Left cardiac atrium (tissue), 4 donors: ENCODE data around the gene LRRC8B. TPM values are rescaled to one million over a fixed set of nuclear protein-coding genes. Genes with fewer than 3 reads are reported as not detected.
"Not testable (repeated sequence)": the region's sequence is repeated elsewhere in the genome, so short reads cannot be mapped to it uniquely, and the experiment has no call there.

Experiments
- ATAC-seq, 2 donors: fragments of 200-7000 bp; cut with Tn5 transposase; one replicate each; pipeline ENCODE4 v1.9.1; 2020; ENCODE audit warnings: mild to moderate bottlenecking in 2 of 2, moderate library complexity in 2 of 2
- DNase-seq: peaks from one replicate; pipeline ENCODE4 v3.0.0-alpha.2; 2020
- intact Hi-C, 2 donors: fragments of 100-400 bp; cut with DNase I; formaldehyde crosslinking; loops; one replicate each; pipeline versions ENCODE4 v1.14.1 to v1.15.1; 2022 to 2023
- total RNA-seq, 2 donors: library from RNA; stranded (reverse); fragmentation: NEBNext Ultra II Directional; extraction: Animal tissue kit (Norgen Biotek cat#: 25700); gene quantifications; one replicate each; pipeline ENCODE4 v1.2.1, GENCODE V29; 2021
- donor health status: DM: no; HTN: yes; CAD: no.
- donor health status: DM: no; HTN: yes; CAD: no; lungs with severe emphysema.
- donor health status: DM: yes; HTN: yes; CAD: no.
- donor health status: Dilated cardiomyopathy.

The LRRC8B gene
- total RNA-seq, 2 donors from 2014 or later = 4.9 to 6.9 TPM

DNA sequence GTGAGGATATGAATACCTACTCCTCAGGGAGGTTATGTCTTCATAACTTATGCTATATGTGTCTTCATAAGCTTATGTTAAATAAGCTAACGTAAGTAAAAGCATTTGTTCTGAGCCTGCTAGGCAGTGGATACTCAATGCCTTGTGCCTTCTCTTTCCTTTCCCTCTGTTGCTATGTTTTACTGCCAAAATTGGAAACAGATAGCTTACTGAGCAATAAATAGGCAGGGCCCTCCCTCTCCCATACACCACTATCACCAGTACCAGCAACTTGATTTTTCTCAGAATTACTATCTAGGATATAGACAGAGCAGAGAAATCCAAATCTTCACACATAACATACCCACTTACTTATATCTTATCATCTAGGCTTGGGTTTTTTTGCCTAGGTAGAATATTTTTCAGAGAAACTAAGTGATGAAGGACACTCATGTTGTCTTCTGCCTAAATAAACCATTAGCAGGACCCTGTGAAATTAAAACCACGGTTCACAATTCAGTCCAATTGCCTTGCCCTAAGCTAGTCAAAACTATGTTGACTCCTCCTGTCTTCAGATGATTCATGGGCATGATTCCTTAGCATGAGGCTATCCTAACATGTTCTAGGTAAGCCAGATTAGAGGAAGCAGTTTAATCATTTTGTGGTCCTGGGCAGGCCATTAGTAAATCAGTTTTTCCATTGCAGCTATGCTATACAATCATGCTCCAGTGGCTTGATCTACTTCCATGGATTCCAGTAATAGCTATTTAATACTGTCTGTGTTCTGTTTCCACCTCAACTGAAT is 92.4 kb downstream of the LRRC8B start:
- intact Hi-C loops = no loop called here
- DNase-seq (no peak), ATAC-seq (peak; percentile 26 to 45)

DNA sequence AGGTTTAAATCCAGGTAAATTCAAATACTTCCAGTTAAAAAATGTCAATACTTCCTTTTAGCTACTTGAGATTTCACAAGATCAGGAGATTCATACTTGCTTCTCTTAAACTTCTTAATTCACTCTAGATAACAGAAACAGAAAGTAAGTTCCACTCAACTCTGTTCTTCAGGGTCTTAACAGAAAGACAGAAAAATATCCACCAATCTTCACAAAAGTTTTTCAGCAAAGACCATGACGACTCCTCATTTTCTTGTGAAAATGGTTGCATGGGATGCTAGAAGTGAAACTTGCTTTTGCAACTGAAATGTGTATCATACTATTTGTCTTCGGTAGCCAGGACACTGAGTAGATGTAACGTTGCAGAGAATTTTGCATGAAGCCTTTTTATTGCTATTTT is 96.0 kb downstream of the LRRC8B start:
- DNase-seq (no peak), ATAC-seq (no peak)
- intact Hi-C loops = no loop called here

DNA sequence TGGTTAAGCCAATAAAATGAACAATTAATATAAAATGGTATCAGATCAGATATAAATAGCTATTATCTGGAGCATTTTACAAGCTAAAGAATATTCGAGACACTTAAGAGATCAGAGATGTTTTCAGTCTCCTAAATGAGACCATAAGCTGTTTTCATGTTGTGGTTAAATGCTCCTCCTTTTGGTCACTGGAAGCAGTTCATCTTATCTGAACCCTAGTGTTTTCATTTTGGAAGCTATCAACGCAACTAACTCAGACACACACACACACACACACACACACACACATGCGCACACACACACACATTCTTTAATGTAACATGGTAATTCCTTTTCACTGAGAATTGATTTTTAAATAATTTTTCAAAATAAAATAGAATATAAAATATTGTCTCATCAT is 98.3 kb downstream of the LRRC8B start:
- intact Hi-C loops = no loop called here
- DNase-seq (no peak), ATAC-seq (no peak)

DNA sequence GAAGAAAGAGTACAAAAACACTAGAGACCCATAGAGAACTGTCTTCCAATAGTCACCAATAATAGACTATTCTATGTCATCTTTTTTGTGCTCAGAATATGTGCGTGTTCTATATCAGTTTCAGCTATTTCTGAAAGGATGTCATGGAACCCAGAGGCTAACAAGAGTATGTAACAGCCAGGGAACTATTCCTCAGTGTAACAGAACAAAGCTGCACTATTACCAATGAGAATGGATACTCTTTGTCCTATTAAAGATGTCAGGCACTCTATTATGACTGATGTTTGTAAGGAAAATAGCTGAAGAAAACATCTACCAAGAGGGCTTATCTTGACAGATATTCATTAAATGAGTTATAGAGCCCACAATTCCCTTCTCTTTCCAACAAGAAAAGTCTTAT is 99.7 kb downstream of the LRRC8B start:
- ATAC-seq = no peak
- intact Hi-C loops = no loop called here
- DNase-seq = no peak

DNA sequence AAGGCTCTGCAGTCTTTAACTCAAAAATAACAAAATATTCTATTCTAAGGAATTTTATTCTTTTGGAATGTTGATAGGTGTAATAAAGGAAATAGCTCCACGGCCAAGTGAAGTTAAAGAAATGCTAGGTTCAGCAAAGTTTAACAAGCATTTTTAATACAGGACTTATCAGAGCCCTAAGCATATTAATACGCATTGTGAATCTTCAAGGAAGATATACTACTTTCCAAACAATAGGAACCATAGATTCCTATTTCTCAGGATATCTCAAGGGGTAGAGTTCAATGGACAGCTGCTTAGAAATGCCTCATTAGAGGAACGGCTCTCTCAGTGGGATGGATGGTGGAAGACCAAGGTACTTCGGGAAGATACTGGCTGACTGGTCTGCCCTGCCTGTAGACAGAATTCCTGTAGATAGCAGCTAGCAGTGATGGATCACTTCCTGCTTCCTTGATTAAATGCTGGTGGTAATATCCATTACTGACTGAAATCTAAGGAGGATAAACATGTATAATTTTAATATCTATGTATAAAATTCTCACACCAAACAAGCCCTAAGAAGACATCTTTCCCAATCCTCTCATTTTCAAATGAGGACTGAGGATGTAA is 100.2 kb downstream of the LRRC8B start:
- no peak for DNase-seq
- ATAC-seq = no peak

DNA sequence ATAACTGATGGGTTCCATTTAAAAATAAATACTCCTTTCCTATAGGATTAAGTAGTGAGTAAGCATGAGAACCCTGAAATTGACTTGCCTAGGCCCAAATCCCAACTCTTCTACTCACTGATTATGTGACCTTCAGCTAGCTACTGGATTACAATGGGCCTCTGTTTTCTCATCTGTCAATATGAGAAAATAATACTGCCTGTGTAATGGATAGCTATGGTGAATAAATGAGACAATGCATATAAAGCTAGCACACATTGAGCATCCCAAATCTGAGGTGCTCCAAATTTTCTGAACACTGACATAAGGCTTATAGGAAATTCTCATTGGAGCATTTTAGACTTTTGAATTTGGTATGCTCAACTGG is 103.0 kb downstream of the LRRC8B start:
- DNase-seq (no peak), ATAC-seq (no peak)
- intact Hi-C loops = no loop called here

More for the DNA sequence above, 100.2 kb downstream of the LRRC8B start:
- intact Hi-C loops = no loop called here

DNA sequence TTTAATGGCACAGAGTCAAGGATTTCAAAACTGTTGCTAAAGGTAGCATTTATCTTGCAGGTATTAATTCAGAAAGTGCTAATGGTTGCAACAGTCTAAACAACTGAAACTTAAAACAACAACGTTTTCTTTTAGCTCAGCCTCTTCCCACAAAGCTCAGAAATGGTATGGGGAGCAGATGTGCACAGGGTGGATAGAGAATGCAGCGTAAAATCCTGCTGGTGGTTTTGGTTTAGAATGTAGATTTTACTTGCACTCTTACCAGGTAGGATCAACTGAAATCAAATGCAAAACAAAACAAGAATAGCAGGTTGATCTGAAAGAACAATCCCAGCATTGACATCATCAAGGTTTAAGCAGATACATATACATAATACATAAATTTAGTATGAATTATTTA is 104.5 kb downstream of the LRRC8B start:
- DNase-seq (no peak), ATAC-seq (no peak)
- intact Hi-C loops = no loop called here

DNA sequence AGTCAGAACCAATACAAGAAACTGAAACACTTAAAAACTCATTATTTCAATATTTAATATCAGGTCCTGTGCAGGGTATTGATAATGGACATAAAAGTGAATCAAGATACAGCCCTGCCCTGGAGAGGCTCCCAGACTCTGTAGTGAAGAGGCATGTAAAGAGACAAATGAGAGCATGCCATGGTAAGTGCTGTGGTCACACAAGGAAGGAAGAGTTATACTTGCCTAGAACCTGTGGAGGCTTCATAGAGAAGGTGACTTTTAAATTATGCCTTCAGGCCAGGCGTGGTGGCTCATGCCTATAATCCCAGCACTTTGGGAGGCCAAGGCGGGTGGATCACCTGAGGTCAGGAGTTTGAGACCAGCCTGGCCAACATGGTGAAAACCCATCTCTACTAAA is 105.0 kb downstream of the LRRC8B start:
- ATAC-seq, DNase-seq, intact Hi-C loops: not testable (repeated sequence)

DNA sequence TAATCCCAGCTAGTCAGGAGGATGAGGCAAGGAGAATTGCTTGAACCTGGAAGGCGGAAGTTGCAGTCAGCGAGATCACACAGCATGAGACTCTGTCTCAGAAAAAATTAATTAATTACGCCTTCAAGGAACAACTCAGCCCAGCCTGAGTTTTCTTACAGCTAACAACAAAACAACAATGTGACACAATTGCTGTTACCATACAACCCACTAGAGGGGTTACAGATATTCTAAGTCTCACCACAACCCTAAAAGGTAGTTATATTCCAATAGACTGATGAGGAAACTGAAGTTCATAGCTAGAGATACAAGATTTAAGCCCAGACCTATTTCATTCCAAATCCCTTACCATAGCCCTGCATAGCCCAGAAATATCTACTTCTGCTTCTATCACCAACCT is 105.4 kb downstream of the LRRC8B start:
- ATAC-seq (no peak), DNase-seq (no peak)
- intact Hi-C loops = loop anchor here in 1 of 2 donors (5.0 to 10.0 kb wide), 2 partner anchors 65 to 132 kb away; no protein-coding TSS in a partner anchor

DNA sequence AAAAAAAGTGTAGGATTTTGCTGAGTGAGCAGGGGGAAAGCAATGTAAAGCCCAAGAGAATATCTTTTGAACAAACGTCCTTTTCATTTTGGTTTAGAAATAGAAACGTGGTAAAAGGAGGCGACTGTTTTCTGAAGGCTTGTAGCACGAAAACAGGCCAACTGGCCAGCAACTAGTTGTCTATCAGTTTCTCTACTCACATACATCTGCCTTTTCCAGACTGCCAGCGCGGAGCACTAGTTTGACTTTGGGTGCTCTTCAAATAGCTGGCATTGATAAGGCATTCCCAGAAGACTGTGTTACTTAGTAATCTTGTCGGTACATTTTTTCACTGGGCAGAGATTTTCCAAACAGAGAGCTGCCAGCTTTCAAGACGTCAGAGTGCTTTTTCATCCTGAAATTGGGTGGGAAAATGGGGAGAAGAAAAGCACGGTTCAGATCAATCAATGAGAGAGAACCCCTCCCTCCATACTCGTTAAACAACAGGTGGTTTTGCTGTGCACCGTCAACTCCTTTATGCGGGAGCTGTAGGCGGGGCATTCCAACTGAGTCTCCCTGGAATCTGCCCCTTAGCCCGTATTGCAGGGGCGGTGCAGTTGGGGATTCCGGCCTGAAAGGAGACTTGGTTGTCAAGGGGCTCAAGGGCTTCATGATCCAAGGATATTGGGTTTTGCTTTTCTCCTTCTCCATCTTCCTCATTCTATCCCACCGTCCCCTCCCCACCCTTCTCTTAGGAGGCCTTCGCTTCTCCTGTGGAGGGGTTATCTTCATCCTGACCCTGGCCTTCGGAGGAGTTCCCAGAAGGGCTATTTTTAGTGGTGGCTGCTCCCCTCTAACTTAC is 107.4 kb downstream of the LRRC8B start:
- DNase-seq (peak; percentile 35), ATAC-seq (peak; percentile 1 to 2)
- intact Hi-C loops = loop anchor here (1.0 to 10.0 kb wide), 5 partner anchors 23 to 131 kb away; no protein-coding TSS in a partner anchor

DNA sequence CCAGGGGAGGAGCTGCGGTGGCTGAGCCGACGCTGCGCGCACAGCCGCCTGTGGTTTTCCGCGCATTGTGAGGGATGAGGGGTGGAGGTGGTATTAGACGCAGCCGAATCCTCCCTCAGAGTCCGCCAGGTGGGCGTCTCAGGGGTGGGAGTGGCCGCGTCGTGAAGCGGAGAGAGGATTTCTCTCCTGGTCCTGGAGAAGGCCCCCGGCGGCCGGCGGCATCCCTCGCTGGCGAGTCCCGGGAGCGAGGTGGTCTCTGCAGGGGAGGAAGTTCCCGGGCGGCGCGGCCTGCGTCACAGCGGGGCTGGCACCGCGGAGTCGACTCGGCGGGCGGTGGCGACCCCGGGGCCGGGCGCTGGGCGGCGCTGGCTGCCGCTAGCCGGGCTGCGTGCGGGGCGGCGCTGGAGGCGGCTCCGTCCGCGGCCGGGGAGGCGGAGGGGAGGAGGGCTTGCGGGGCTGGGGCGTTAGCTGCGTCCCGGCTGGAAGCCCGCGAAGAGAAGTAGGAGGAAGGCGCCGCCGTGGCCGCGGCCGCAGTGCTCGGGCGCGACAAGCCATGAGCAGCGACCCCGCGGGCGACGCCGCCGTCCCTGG is 108.1 kb downstream of the LRRC8B start, which contains the start of gene LRRC8C:
Gene LRRC8C, plus strand, starts transcription at position 464 of the 591 bp plus-strand sequence. CDS start 53,354 bp downstream, outside the sequence.
- ATAC-seq (peak; percentile 96 to 97), DNase-seq (peak; percentile 90)
- intact Hi-C loops = loop anchor here (1.0 to 10.0 kb wide), 5 partner anchors 23 to 130 kb away; no protein-coding TSS in a partner anchor

DNA sequence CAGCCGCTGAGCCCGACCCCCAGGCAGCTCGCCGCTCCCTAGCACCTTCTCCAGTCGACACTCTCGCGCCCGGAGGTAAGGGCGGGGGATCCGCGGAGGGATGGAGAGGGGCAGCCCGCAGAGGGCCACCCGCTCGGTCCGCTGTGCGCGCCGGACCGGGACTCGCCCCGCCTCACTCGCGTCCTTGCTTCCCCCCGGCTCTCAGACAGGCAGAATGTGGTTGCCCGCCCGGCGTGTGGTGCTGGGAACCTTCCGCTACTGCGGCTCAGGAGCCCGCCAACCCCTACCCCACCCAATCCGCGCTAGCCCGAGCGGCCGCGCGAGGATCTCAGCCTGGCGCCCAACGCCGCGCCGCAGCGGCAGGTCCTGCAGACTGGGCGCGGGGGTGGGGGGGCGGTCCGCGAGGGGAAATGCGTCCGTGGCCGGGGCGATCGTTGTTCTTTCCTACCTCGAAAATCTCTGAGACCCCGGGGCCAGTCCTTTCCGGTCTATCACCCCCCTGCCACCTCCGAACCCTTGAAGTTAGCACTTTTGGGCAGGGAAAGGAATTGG is 108.7 kb downstream of the LRRC8B start:
- DNase-seq (peak; percentile 71), ATAC-seq (peak; percentile 76 to 80)
- intact Hi-C loops = loop anchor here (2.0 to 10.0 kb wide), 4 partner anchors 61 to 129 kb away; no protein-coding TSS in a partner anchor

DNA sequence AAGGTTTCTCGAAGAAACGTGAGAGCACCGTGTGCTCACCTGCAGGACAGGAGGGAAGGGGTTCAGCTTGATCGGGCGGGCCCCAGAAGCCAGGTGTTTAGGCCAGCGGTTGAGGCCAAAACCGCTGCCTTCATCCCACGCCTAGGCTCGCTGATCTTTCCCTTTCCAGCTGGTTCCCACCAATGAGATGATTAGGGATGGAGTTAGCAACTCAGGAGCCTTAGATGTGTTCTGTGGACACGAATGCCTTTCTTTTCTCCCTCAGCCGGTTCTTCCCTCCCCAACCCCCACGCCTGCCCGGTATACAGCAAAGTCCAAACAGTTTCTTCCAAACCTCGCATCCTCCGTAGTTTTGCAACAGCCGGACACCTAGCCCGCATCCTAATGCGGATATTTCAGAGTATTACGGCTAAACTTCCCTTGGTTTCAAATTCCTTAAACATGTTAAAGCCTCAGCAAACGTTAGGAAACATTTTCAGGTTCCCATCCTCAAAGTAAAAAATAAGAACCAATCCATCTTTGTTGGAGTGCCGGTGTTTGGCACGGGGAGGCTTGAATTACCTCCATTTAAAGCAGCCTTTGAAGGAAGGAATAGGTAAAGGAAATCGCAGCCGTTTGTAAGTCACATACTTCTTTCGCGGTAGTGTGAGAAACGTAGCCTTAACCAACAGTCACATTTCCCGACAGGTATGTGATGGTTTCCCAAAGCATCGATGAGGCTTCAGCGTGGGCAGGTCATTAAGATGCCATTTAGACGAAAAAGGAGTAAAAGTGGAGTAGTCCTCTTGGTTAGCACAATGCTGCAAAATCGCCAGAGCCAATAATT is 109.4 kb downstream of the LRRC8B start:
- intact Hi-C loops = loop anchor here (2.0 to 10.0 kb wide), 4 partner anchors 61 to 129 kb away; no protein-coding TSS in a partner anchor

DNA sequence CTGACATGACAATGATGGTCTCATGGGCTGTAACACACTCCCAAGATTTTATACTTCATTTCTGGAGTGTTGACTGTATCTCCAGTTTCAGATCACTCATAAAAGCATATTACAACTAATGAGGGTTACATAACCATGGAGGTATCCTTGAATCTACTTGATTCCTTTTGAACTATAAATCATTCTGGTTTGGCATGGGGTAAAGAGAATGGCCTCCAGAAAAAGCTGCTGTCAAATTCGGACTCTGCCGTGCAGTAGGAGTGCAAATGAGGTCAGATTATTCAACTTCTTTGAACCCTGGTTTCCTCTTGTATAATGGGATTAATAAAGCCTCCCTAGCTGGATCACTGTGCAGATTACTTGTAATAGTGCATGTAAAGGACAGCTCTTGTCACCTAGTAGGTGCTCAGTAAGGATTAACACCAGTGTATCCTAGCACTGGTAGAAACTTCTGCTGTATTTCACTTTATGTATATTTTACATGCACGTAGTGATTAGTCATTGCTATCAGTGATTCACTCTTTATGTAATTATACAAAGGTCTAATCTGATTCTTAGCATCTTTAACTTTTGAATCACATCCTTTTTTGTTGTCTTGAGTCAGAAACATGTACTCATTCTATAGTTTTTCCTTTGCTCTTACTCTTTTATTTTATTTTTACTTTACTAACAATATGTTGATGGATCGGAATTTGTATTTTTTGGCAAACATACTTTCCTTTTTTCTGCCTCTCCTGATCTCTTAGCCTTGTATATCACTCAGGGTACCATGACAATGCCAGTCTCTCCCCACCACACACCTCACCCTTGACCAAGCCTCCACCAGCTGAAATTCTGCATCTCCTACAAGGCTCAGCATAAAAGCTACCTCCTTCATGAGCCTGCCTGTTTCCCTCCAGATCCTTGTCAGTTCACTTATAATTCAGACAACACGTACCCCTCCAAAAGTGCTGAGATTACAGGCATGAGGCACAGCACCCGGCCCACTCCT is 111.5 kb downstream of the LRRC8B start:
- DNase-seq (no peak), ATAC-seq (no peak)
- intact Hi-C loops = loop anchor here in 1 of 2 donors (10.0 kb wide), 1 partner anchor 59 kb away; no protein-coding TSS in a partner anchor

More for the DNA sequence above, 109.4 kb downstream of the LRRC8B start:
- DNase-seq = peak; percentile 20
- peak in 1 of 2 donors; percentile 25 for ATAC-seq

DNA sequence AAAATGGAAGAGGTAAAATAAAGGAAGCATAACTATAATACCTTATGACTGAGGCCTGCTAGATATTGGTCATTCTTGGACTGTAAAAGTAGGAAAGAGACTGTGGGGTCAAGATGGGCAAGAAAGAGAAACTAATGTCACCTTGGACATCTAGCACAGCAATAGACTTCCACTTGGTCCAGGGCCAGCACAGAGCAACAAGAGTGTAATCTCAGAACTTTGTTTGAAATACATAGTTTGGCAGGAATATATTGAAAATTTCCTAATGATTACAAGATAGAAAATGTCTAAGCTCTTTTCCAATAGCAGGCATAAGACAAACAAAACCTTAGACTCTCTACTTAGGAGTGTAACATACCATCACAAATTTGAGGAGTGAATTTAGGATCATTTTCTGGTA is 112.9 kb downstream of the LRRC8B start:
- DNase-seq = no peak
- ATAC-seq = no peak
- intact Hi-C loops = loop anchor here in 1 of 2 donors (10.0 kb wide), 1 partner anchor 57 kb away; no protein-coding TSS in a partner anchor

DNA sequence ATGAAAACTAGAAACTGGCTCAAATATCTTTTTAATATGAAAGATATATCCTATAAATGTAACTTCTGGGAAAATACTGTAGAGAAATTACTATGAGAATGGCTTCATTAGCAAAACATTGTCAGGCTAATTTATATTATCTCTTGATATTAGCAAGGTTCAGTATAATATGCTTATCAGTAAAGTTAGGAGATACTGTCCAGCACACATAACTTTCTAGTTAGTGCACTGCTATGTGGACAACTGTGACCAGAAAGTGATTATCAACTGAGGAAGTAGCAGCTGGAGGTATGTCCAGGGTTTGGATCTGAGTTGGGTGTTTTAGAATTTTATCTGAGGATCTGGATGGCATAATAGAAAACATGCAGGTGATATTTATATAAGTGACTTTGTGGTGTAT is 115.8 kb downstream of the LRRC8B start:
- DNase-seq (no peak), ATAC-seq (no peak)
- intact Hi-C loops = no loop called here

DNA sequence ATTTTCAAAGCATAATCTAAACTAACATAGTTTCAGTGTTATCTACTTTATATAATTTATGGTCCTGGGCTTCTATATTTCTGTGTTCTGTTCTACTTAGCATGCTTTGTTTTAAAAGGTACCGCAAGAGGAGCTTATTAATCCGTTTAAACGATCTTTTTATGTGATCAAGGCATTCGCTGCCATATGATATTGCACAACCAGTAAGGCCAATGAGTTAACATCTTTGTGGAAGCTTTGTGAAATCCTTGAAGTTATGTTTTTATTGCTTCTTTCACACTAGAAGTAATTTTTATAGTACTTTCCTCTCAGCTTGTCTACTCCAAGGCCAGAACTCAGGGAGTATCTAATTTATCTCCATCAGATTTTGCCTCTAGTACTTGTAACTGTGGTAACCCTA is 117.2 kb downstream of the LRRC8B start:
- ATAC-seq = no peak
- intact Hi-C loops = no loop called here
- no peak for DNase-seq
